A172 (cell line): ENCODE results near the gene HEXIM2. TPM values are rescaled to one million over a fixed set of nuclear protein-coding genes. Genes with fewer than 3 reads are reported as not detected.

ENCODE experiments used
- total RNA-seq: library from RNA; depleted of rRNA; stranded (reverse); fragments of >200 nt; shearing (Covaris generic); gene quantifications from 2 replicates; pipeline ENCODE4 v1.2.3, GENCODE V29; 2014; rRNA removed

Gene HEXIM2
- total RNA-seq, 1 experiment from 2014 or later: 19.9 TPM

Other genes starting within 250 kb of the HEXIM2 start
- not detected in 2 replicates for gene GFAP, start 246.4 kb upstream of the HEXIM2 start, total RNA-seq
- 9.8 and 16.3 TPM in 2 replicates for gene KIF18B, start 214.1 kb upstream of the HEXIM2 start, total RNA-seq
- 22.9 and 28.2 TPM in 2 replicates for gene C1QL1, start 193.6 kb upstream of the HEXIM2 start, total RNA-seq
- 33.0 and 34.8 TPM in 2 replicates for gene DCAKD, start 110.2 kb upstream of the HEXIM2 start, total RNA-seq
- gene NMT1, start 100.6 kb upstream of the HEXIM2 start, total RNA-seq: 151 and 733 TPM in 2 replicates
- gene PLCD3, start 29.4 kb upstream of the HEXIM2 start, total RNA-seq: 168 and 189 TPM in 2 replicates
- gene ACBD4, start 26.2 kb upstream of the HEXIM2 start, total RNA-seq: 4.7 and 10.3 TPM in 2 replicates
- gene HEXIM1, start 13.4 kb upstream of the HEXIM2 start, total RNA-seq: 8.4 and 8.6 TPM in 2 replicates
- 36.3 and 44.8 TPM in 2 replicates for gene FMNL1, start 60.0 kb downstream of the HEXIM2 start, total RNA-seq
- not detected in 2 replicates for gene SPATA32, start 100.2 kb downstream of the HEXIM2 start, total RNA-seq
- gene MAP3K14, start 155.1 kb downstream of the HEXIM2 start, total RNA-seq: 24.8 and 35.5 TPM in 2 replicates